DOHH2 (cell line): ENCODE measurements around the gene IGF2.

Experiments
- EZH2phosphoT487 ChIP-seq: fragments of 200-600 bp; sonication (generic); IDR thresholded peaks from 2 replicates; pipeline ENCODE4 v1.6.1; 2017; ENCODE audit warnings: borderline replicate concordance, mild to moderate bottlenecking, antibody characterized with exemption, low read length, moderate library complexity, mixed read lengths
- TF ChIP-seq, protein P1 (sequence below): fragments of 200-600 bp; sonication (generic); IDR thresholded peaks from one replicate; pipeline ENCODE4 v1.5.1; 2014; ENCODE audit warnings: antibody characterized with exemption, mild to moderate bottlenecking, low read depth, low read length; ENCODE audit not compliant: poor library complexity, severe bottlenecking

GRCh38 chr11:2096011-2096918, 42.9 kb downstream of the IGF2 start:
- TF ChIP-seq, protein P1, sequence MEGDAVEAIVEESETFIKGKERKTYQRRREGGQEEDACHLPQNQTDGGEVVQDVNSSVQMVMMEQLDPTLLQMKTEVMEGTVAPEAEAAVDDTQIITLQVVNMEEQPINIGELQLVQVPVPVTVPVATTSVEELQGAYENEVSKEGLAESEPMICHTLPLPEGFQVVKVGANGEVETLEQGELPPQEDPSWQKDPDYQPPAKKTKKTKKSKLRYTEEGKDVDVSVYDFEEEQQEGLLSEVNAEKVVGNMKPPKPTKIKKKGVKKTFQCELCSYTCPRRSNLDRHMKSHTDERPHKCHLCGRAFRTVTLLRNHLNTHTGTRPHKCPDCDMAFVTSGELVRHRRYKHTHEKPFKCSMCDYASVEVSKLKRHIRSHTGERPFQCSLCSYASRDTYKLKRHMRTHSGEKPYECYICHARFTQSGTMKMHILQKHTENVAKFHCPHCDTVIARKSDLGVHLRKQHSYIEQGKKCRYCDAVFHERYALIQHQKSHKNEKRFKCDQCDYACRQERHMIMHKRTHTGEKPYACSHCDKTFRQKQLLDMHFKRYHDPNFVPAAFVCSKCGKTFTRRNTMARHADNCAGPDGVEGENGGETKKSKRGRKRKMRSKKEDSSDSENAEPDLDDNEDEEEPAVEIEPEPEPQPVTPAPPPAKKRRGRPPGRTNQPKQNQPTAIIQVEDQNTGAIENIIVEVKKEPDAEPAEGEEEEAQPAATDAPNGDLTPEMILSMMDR, result no peak
- no peak for TF ChIP-seq EZH2phosphoT487
